Erythroblast (primary cell): ENCODE data around the gene ZNF609.
"Not testable (repeated sequence)": the region's sequence is repeated elsewhere in the genome, so short reads cannot be mapped to it uniquely, and the experiment has no call there.

Experiments used
- GATA1 ChIP-seq: IDR thresholded peaks from 2 replicates; pipeline ENCODE4 v1.6.1; 2011; ENCODE audit warnings: low read depth, mild to moderate bottlenecking, control low read depth, low read length, moderate library complexity
- POLR2A ChIP-seq: IDR thresholded peaks from 2 replicates; pipeline ENCODE4 v1.6.1; 2011; ENCODE audit warnings: mild to moderate bottlenecking, low read length

- TF ChIP-seq POLR2A, GATA1: not testable (repeated sequence)
Measured at GRCh38 chr15:64495968-64496367, 35.6 kb downstream of the ZNF609 start.
